Smooth muscle cell (in vitro differentiated cells): ENCODE results near the gene BRSK2. TPM values are rescaled to one million over a fixed set of nuclear protein-coding genes. Genes with fewer than 3 reads are reported as not detected.

Experiments used
- DNase-seq: peaks from one replicate; lab custom pipeline; 2025; ENCODE audit not compliant: unreplicated experiment; lab: John Stamatoyannopoulos, UW
- H2AFZ ChIP-seq: fragments of 200-600 bp; sonication (generic); 2 replicates; pipeline ENCODE4 v1.6.0; 2016; ENCODE audit warnings: antibody characterized with exemption, low read depth, mild to moderate bottlenecking
- H3F3A ChIP-seq: fragments of 200-600 bp; sonication (generic); 2 replicates; pipeline ENCODE4 v1.6.0; 2017; ENCODE audit warnings: antibody characterized with exemption, low read depth
- H3K27ac ChIP-seq: fragments of 200-600 bp; sonication (generic); 2 replicates; pipeline ENCODE4 v1.5.1; 2016; ENCODE audit warnings: low read depth, mild to moderate bottlenecking
- H3K27me3 ChIP-seq: fragments of 200-600 bp; sonication (generic); 2 replicates; pipeline ENCODE4 v1.6.1; 2016; ENCODE audit warnings: low read depth, mild to moderate bottlenecking
- H3K36me3 ChIP-seq: fragments of 200-600 bp; sonication (generic); 2 replicates; pipeline ENCODE4 v1.5.1; 2016; ENCODE audit warnings: low read depth
- H3K4me1 ChIP-seq: fragments of 200-600 bp; sonication (generic); 2 replicates; pipeline ENCODE4 v1.5.1; 2016; ENCODE audit warnings: low read depth
- H3K4me2 ChIP-seq: fragments of 200-600 bp; sonication (generic); 2 replicates; pipeline ENCODE4 v1.6.0; 2016; ENCODE audit warnings: mild to moderate bottlenecking
- H3K4me3 ChIP-seq: fragments of 200-600 bp; sonication (generic); 2 replicates; pipeline ENCODE4 v1.5.1; 2016; ENCODE audit warnings: mild to moderate bottlenecking
- H3K79me2 ChIP-seq: fragments of 200-600 bp; sonication (generic); 2 replicates; pipeline ENCODE4 v1.6.0; 2016; ENCODE audit warnings: low read depth, mild to moderate bottlenecking
- H3K9ac ChIP-seq: fragments of 200-600 bp; sonication (generic); 2 replicates; pipeline ENCODE4 v1.6.0; 2016; ENCODE audit warnings: low read depth
- H3K9me3 ChIP-seq: fragments of 200-600 bp; sonication (generic); replicated peaks from 2 replicates; pipeline ENCODE4 v1.5.1; 2016; ENCODE audit warnings: low read depth
- H4K20me1 ChIP-seq: fragments of 200-600 bp; sonication (generic); 2 replicates; pipeline ENCODE4 v1.6.0; 2016; ENCODE audit warnings: low read depth
- CTCF ChIP-seq: fragments of 200-600 bp; sonication (generic); IDR thresholded peaks from 2 replicates; pipeline ENCODE4 v1.5.1; 2017; ENCODE audit warnings: borderline replicate concordance, mild to moderate bottlenecking, antibody characterized with exemption; ENCODE audit not compliant: insufficient read depth, poor library complexity, severe bottlenecking
- WGBS: methylation state at CpG from one replicate; pipeline ENCODE4 v1.1.7; 2016; ENCODE audit warnings: low lambda C conversion rate; 5-methylcytosine and 5-hydroxymethylcytosine counted together
- polyA plus RNA-seq: library from polyadenylated mRNA; unstranded; fragments of >200 nt; fragmentation: Nextera tagmentation; extraction: Ambion mirVana; gene quantifications from 2 replicates; pipeline ENCODE4 v1.2.1, GENCODE V29; 2016
- total RNA-seq: library from RNA; depleted of rRNA; stranded (reverse); fragments of >200 nt; gene quantifications from 2 replicates; pipeline ENCODE4 v1.2.3, GENCODE V29; 2014

Gene BRSK2
- total and polyA plus RNA-seq, 2 experiments from 2014 or later, result 1.5 to 5.2 TPM

DNA sequence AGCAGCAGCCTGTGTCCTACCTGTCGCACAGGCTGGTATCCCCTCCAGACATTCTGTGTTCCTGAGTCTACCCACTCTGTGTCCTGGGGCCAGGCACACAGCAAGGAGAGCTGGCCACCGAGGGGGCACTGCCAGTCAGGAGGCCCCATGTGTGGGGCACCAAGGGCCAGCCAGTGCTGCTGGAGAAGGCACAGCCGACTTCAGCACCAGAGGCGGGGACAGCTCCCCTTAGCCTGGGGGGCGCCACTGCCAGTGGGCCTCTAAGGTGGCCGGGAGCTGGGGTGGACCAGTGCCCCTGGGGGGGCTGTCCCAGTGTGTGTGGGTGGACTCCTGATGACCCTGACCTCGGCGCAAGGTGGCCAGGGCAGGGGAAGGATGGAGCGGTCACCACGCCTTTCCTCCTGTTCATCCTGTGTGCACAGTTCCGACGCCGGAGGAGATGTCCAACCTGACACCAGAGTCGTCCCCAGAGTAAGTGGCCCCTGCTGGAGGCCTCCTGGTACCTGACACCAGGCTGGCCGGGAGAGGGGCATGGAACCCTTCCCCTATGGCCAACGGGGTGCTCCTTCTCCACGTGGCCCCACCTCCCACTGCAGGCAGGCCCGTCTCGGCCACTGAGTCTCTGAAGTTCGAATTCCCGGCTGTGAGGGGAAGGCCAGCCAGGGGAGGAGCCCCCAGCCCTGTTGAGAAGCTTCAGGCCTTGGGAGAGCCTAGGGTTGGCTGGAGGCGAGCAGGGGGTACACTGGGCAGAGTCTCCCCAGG, 61.4 kb downstream of the BRSK2 start:
- H3K4me3 ChIP-seq, result no peak overlapping the region
- H3K4me1 ChIP-seq, result no peaks in the 10 kb centered on the region
- H3K4me2 ChIP-seq, result no peak overlapping the region
- H3K27me3 ChIP-seq, result no peaks in the 10 kb centered on the region
- no peaks in the 10 kb centered on the region for H4K20me1 ChIP-seq
- no peaks in the 10 kb centered on the region for H3F3A ChIP-seq
- H3K9ac ChIP-seq, result no peak overlapping the region
- H3K9me3 ChIP-seq, result no peaks in the 10 kb centered on the region
- no peak for TF ChIP-seq CTCF
- 91% methylated on average over 21 of the region's 22 CpGs for WGBS
- H3K36me3 ChIP-seq, result no peaks in the 10 kb centered on the region
- no peak for DNase-seq
- H2AFZ ChIP-seq, result no peak overlapping the region
- H3K27ac ChIP-seq, result no peak overlapping the region
- no peaks in the 10 kb centered on the region for H3K79me2 ChIP-seq

GRCh38 chr11:1451781-1452470, 62.2 kb downstream of the BRSK2 start:
- Histone ChIP-seq H3K4me2 (no peak overlapping the region), H3K4me1 (no peaks in the 10 kb centered on the region), H3K79me2 (no peaks in the 10 kb centered on the region), H3F3A (no peaks in the 10 kb centered on the region), H3K4me3 (no peak overlapping the region), H4K20me1 (no peaks in the 10 kb centered on the region), H3K27me3 (no peaks in the 10 kb centered on the region), H2AFZ (no peak overlapping the region), H3K9me3 (no peaks in the 10 kb centered on the region), H3K27ac (no peak overlapping the region), H3K36me3 (no peaks in the 10 kb centered on the region), H3K9ac (no peak overlapping the region)
- 93% methylated on average over 27 of the region's 27 CpGs for WGBS
- no peak for TF ChIP-seq CTCF
- DNase-seq, result no peak

- Histone ChIP-seq H3K27me3 (no peaks in the 10 kb centered on the region), H3K9ac (no peak overlapping the region)
These were observed 63.0 kb downstream of the BRSK2 start for GRCh38 chr11:1452744-1453143.

More at GRCh38 chr11:1452744-1453143, 63.0 kb downstream of the BRSK2 start:
- H3K4me2 ChIP-seq, result no peak overlapping the region
- no peak overlapping the region for H3K27ac ChIP-seq
- no peak for TF ChIP-seq CTCF
- no peak overlapping the region for H2AFZ ChIP-seq
- no peaks in the 10 kb centered on the region for H4K20me1 ChIP-seq
- no peak for DNase-seq
- H3K4me3 ChIP-seq, result no peak overlapping the region
- no peaks in the 10 kb centered on the region for H3K36me3 ChIP-seq
- H3K4me1 ChIP-seq, result no peaks in the 10 kb centered on the region
- H3K9me3 ChIP-seq, result no peaks in the 10 kb centered on the region
- no peaks in the 10 kb centered on the region for H3F3A ChIP-seq
- 85% methylated on average over 13 of the region's 13 CpGs for WGBS
- no peaks in the 10 kb centered on the region for H3K79me2 ChIP-seq
